Retina (tissue), 1 donor: ENCODE results near the gene RBM20.

ENCODE experiments used
- DNase-seq: peaks from one replicate; pipeline ENCODE4 v3.0.0-alpha.2; 2016

The RBM20 gene

DNA sequence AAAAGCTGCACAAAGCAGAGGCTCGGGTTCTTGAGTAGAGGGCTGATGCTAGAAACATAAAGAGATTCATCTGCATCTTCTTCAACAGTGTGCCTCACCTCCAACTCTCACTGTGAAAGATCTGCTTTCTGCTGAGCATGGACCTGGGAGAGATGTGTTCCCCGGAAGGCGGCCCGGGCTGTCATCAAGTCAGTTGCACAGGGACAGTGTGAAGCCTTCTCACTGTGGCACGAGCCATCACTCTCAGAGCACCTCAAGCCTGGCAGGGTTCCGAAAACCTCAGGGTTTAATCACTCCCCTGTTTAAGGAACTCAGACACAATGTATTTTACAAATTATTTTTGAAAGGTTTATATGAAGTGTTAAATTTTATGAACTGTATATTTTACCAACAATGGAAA, 98.7 kb downstream of the RBM20 start:
- no peak for DNase-seq

DNA sequence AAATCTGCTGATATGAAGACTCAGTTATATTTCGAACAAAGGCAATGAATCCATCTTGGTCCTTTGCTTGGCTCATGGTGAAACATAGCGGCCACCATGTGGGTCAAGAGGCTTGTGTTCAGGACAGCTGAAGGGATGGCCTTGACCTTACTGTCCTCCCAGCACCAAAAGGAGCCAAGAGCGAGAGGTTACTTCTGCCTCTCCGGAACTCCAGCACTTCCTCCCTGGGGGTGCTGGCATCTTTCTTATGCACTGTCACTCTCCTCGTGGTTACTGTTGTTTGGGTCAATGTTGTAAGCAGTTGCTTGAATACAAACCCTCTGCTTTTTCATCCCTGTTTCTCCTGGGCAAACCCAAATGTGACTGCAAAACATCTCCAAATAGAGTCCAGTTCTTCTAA, 100.6 kb downstream of the RBM20 start:
- DNase-seq: no peak

DNA sequence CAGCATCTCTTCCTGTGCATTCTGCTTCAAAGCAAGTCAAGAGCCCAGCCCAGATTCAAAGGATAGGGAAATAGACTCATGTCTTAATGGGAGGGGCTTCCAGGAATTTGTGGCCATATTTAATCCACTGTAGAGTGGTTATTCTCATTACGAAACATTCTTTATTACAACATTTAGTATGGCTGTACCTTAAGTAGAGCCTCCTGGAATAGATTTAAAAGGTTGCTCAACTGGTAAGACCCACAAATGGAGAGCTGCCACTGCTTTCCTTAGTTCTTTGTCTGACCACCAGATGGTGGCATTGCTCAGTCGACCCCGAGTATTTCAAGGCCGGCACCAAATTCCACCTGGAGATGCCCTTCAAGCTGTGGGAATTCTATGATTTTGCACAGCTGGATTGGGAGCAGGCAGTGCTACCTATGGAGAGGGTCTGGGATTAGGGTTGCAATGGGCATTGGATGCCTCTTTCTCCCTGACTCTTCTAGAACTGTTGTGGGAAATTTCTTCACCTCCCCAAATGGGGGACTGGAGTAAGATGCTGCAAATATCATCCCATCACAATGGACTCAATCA, 102.2 kb downstream of the RBM20 start:
- peak; percentile 76 for DNase-seq

DNA sequence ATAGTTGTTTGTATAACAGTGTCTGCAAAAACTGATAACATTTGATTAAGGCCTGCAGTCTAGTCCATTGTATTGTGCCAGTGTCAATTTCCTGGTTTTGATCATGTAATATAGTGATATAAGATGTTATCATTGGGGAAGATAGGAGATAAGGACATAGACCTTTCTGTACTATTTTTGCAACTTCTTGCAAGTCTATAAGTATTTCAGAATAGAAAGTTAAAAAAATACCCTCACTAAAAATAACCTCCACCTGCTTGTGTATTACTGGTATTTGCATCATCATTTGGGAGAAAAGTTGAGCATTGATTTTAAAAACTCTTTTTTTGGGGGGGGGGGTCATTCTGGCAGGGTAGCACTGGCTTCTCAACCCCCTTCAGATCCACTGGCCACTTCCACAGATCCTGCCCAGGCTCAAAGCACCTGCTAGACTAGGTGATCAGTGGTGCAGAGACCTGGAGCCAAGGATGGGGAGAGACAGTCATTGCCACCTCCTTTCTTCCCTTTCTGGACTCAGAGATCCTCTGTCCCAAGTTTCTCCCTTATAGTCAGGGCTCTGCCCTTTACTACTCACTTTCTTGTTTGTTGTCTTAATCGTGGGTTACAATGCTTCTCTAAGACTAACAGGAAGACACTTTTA, 103.0 kb downstream of the RBM20 start:
- DNase-seq: no peak

GRCh38 chr10:110747609-110748464, 103.7 kb downstream of the RBM20 start:
- no peak for DNase-seq

DNA sequence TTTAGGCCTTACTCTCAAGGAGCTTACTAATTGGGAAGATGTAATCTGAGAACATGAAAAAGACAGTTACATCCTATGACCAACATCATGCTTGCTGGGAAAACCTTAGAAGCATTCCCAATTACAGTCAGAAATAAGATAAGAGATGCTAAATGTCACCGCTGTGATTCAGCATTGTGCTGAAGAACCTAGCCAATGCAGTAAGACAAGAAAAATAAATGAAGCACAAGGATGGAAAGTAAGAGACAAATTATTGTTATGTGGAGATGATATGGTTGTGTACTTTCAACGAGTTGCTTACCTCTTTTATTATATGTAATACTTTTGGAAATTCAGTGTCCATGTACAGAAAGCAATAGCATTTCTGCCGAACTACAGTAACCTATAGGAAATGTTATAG, 104.8 kb downstream of the RBM20 start:
- DNase-seq: no peak

DNA sequence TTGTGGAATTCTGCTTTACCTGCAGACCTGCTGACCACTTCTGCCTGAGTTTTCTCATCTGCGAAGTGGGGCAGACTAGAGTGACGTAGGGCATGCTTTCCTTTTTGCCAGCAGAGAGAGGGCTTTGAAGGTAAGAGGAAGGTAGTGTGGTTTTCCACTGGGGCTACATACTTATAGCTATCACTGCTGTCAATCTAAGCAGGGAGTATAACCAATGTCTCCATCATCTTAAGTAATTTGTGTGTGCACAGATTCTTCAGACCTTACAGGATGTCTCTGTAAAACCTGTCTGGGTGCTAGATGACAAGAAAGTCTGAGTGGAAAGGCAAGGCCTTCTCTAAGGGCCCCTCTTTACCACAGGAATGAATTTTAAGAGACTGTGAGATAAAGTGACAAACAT, 106.8 kb downstream of the RBM20 start:
- DNase-seq: no peak

GRCh38 chr10:110751850-110752249, 107.7 kb downstream of the RBM20 start:
- no peak for DNase-seq

- DNase-seq: no peak
Measured at GRCh38 chr10:110753462-110753861, 109.3 kb downstream of the RBM20 start.

DNA sequence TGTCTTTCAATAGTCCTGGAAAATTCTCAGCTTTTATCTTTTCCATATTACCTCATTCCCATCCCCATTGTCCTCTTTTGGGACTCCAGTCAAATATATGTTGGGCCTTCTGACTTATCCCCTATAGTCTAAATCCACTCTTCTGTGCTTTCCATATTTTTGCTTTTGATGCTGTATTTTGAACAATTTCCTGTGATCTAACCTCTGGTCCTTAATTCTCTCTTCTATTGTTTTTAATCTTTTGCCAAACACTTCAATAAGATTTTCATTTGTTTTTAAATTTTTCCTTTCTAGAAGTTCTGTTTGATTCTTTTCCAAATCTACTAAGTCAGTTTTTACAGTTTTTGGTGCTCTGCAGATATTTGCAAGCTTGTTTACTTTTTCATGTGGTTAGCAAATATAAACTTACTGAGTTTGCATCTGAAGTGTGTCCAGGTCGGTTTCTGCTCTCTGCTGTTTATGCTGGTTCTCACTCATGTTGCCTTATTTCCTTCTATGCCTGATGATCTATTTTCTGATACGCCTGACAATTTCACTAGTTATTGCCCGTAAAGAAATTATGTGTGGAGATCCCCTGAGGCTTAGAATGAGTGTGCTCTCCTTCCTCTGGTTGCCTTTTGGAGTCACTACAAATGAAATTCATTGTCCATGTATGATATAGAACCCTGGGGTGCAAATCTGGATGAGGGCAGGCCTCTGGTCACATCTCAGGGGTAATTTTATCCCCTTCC, 110.4 kb downstream of the RBM20 start:
- no peak for DNase-seq

DNA sequence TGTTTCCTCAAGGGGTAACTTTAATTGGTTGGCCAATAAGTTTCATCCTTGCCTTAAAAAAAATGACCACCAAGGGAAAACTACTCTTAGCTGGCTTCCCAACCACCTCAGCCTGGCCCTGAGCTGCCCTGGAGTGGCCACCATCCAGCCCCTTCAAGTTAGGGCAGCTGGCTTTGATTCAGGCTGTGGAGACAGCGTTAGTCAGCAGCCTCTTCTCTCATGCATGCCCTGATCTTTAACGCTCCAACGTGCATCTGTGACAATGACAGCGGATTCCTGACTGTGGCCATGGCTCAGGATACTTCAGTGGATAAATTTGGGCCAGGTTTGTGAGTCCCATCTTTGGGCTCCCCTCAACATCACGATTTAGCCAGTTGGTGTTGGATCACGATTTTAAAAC, 111.6 kb downstream of the RBM20 start:
- DNase-seq: no peak

DNA sequence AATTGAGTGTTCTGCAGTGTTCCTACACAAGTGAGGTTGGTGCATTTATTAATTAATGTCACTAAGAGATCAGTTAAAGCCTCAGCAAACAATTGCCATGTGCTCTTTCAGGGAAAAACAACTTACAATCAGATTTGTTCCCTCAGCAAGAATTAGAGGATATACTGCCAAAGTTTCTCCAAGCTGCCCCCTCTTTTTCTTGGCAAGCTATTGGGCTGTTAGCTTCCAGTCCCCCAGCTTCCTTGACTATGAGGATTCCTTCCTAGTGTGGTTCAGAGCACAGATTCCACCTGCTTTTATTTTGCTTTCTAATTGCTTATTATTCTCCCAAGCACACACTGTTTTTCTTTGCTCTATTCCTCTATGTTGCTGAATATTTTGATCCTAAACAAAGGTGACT, 112.7 kb downstream of the RBM20 start:
- no peak for DNase-seq

DNA sequence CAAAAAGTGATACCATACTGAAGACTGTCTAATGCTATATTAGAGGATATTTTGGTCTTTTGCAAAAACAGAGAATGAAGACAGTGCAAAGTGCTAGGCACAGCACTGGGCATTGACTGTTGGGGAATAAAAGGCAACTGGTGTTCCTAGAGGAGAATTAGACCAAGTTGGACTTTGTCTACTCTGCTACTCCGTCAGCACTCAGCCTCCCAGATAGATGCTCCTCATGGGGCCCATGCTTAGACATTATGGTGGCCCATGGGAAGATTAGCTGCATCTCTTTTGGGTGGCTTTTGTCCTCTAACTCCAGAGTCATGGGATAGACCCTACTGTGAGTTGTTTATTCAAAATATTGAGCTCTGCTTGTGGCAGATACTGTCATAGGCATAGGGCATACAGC, 113.5 kb downstream of the RBM20 start:
- no peak for DNase-seq

- no peak for DNase-seq
Measured at GRCh38 chr10:110758128-110758765, 114.1 kb downstream of the RBM20 start.

GRCh38 chr10:110758898-110759297, 114.8 kb downstream of the RBM20 start:
- DNase-seq: no peak

DNA sequence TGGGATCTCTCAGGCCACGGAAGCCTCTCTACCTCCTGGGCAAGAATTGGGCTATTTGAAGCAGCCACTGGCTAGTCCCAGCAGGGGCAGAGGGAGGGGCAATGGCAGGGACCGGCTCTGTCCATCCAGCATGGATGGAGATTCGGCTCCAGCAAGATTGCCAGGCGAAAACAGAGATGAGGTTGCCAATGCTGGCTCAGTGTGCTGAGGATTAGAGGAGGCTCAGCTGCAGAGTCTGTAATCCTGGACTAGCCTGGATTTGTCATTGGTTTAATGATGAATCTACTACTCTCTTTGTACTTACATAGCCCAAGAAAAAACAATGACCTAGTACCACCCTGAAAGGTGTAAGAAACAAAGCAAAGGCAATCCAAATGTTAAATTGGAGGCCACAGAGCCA, 115.4 kb downstream of the RBM20 start:
- no peak for DNase-seq

DNA sequence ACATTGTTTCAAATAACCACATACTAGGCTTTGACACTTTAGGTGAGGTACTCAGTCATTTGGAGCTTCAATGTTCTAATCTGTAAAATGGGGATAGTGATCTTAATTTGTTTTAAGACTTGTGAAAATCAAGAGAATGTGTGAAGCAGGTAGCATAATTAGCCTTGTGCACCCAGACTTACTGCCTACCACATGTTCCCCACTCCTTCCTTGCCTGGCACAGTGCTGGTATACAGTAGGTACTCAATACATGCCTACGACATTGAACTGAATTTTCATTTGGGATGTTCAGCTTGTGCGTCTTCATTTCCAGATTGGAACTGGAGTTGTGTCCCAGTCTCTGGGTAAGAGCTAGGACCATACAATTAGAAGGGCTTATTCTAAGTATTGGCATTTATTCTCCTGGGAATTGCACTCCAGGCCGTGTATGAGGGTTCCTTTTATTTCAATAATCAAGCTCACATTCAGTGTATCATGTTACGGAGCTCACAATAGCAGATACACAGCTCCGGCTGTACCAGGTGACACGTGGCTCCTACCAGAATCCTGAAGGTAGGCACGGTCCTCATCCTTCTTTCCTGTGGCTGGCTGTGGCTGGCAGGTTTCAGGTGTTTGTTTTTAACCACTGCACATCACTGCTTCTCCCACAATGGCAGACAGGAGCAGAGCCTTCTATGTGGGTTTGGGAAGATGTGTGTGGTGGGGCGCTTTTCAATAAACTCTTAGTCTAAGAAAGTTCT, 118.1 kb downstream of the RBM20 start:
- DNase-seq: no peak

GRCh38 chr10:110762849-110763211, 118.7 kb downstream of the RBM20 start:
- no peak for DNase-seq

DNA sequence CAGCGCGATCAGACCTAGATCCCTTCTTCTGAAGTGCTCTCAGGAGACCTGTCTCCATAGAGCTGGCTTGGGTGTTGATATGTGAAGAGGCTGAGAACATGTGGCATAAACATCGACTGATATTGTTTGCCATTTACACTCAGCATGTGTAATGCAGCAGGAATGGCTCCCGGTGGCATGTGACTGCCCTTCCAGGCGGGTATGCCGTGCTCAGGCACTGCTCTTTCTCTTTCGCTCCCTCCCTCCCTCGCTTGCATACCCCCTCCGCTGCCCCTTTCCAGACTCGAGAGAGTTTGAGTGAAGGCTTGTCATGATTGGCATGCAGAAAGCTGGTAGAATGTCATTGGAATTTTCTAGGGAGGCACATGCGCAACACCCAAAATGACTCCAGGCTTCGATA, 120.2 kb downstream of the RBM20 start:
- DNase-seq: no peak

GRCh38 chr10:110764793-110765512, 120.8 kb downstream of the RBM20 start:
- DNase-seq: no peak

- no peak for DNase-seq
Measured at GRCh38 chr10:110765513-110766319, 121.6 kb downstream of the RBM20 start.
